ENCODE data around the gene HNRNPK.

DNA sequence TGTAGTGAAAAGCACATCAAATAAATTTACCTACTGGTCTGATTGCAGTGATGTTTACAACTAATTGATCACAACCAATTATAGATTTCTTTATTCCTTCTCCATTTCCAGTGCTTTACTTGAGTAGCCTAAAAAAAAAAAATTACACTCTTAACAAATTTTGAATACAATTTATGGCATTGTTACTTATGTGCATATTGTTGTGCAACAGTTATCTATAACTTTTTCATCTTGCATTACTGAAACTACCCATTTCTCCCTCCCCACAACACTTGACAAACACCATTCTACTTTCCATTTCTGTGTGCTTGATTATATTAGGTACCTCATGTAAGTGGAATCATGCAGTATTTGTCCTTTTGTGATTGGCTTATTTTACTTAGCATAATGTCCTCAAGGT, 12.9 kb upstream of the HNRNPK start:
- TF ChIP-seq TAF1 (IDR thresholded peaks at IDR 0.05; ENCODE audit: low read depth), result no peak
- TF ChIP-seq EP300 (IDR thresholded peaks at IDR 0.05; ENCODE audit: borderline replicate concordance), result no peak
- TF ChIP-seq TEAD4 (IDR thresholded peaks at IDR 0.05), result no peak
- no peak for TF ChIP-seq TCF12 (IDR thresholded peaks at IDR 0.05; ENCODE audit: low read depth)
- no peak for TF ChIP-seq RAD21 (IDR thresholded peaks at IDR 0.05; ENCODE audit: low read depth)
- no peak for TF ChIP-seq ZBTB7A (IDR thresholded peaks at IDR 0.05; ENCODE audit: low read depth)
- TF ChIP-seq, protein P1, sequence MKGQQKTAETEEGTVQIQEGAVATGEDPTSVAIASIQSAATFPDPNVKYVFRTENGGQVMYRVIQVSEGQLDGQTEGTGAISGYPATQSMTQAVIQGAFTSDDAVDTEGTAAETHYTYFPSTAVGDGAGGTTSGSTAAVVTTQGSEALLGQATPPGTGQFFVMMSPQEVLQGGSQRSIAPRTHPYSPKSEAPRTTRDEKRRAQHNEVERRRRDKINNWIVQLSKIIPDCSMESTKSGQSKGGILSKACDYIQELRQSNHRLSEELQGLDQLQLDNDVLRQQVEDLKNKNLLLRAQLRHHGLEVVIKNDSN (IDR thresholded peaks at IDR 0.05), result no peak
- TF ChIP-seq REST (IDR thresholded peaks at IDR 0.05; ENCODE audit: low read depth), result no peak
- TF ChIP-seq YY1 (IDR thresholded peaks at IDR 0.05; ENCODE audit: low read depth), result no peak
- TF ChIP-seq, protein P2, sequence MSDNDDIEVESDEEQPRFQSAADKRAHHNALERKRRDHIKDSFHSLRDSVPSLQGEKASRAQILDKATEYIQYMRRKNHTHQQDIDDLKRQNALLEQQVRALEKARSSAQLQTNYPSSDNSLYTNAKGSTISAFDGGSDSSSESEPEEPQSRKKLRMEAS (IDR thresholded peaks at IDR 0.05), result no peak
